NOMO-1 treated with DMSO at 0.1 percent for 48 hours (cell line): ENCODE measurements around the gene GLB1L3.

Source experiments
- DNase-seq: peaks from one replicate; lab custom pipeline; 2025; ENCODE audit not compliant: unreplicated experiment; lab: John Stamatoyannopoulos, UW

Gene GLB1L3

DNA sequence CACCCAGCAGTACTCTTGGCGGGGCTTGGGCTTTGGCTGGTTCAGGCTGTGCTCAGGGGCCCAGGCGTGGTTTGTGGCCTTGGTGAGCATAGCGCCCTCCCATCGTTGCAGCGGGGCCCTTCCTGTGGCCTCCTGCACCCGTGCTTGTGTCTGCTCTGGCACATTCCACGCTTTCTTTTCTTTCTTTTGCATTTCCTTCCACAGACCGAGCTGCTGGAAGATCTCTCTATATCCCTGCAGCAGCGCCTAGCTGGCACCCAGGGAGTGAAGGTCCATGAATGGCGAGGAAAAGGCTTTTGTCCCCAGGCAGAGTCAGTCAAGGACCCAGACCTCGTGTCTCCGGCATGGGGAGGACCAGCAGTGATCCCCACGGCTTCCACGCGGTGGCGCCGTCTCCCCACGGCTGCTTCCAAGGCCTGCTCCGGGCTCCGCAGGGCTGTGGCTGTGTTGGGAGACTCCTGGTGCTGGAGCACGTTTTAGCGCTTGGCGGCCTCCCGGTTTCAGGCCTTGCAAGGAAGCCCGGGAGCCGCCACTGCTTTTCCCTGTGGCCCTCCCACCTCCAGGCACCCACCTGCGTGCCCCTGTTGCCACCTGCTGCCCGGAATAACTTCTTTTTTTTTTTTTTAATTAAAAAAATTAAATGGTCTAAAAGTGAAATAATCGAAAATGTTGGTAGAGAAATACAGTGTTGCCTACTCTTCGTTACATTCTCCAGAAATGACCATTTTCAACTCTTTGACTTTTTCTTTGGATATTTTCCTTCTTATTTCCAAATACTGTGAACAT, 84.1 kb downstream of the GLB1L3 start:
- peak; percentile 47 for DNase-seq

DNA sequence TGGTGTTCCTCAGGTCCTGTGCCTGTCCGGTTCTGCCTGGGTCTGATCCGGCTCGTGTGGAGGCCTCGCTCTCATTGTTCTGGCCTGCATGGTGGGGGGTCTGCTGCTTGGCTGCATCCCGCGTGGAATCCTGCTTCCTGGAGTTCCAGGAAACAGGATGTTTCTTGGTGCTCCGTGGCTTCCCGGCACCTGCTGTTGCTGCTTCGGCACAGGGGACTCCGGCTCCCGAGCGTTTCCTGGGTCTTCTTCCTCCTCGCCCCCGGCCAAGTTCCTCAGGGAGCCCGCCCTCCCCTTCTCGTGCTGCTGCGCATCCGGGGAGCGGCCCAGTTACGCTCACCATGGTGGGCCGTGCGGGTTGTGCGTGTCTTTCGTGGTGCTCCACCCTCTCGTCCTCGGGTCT, 85.5 kb downstream of the GLB1L3 start:
- DNase-seq: no peak

- no peak for DNase-seq
Observed at GRCh38 chr11:134362192-134362901, 86.2 kb downstream of the GLB1L3 start.

DNA sequence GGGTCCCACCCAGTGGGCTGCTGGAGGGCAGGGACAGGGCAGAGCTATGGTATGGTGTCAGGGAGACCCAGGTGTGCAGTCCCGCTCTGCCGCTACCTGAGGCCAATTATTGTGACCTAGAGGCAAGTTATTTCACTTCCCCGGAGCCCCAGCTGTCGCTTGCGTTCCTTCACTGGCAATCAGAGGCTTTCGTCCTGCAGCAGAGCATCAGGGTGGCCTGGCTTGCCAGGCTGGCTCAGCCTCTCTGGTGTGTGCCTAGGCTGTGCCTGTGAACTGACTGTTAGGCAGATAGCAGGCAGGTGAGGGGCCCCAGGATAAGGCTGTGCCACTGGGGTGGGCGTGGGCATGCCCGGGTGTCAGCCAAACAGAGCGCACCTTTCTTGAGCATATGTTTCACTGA, 87.0 kb downstream of the GLB1L3 start:
- DNase-seq: no peak

DNA sequence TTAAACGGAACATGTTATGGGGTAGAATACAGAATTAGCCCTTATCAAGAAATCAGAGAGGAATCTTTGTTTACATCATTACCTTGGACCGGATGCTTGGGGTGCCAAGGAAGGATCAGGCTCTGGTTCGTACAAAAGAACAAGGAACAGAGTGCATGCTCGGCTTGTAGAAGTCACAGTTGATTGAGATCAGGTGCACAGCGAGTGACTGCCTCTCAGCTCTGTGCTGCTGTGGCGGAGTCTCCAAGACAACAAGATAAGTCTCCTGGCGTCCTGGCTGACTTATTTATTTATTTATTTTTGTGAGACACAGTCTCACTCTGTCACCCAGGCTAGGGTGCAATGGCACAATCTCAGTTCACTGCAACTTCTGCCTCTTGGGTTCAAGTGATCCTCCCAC, 87.4 kb downstream of the GLB1L3 start:
- no peak for DNase-seq

GRCh38 chr11:134364261-134364660, 88.1 kb downstream of the GLB1L3 start:
- no peak for DNase-seq

- DNase-seq: no peak
Observed at GRCh38 chr11:134365011-134365925, 89.1 kb downstream of the GLB1L3 start.

- DNase-seq: no peak
Observed at GRCh38 chr11:134366254-134366653, 90.1 kb downstream of the GLB1L3 start.

DNA sequence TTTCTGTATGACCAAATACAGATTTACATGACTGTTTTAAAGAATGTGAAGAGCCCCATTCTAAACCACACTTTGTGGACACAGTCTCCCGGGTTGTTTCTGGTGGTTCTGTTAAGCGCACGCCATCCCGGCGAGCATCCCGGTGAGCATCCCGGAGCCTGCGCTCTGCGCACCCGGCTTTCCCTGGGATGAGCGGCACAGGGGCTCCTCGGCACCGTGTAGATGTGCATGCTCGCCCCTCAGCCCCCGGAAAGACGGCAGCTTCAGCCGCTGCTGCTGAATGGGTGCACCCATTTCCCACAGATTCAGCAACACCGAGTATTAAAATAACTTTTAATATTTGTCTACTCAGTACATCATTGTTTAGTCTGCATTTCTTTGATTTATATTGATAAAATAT, 91.6 kb downstream of the GLB1L3 start:
- DNase-seq: no peak
